NCI-H774 (cell line): ENCODE measurements around the gene BET1L.
A peak's percentile ranks its signal among the peaks of the same experiment; 100 is the strongest.

Experiments
- DNase-seq: peaks from one replicate; lab custom pipeline; 2025; lab: John Stamatoyannopoulos, UW

Gene BET1L

GRCh38 chr11:209275-210121 lies 2.3 kb upstream of the BET1L start:
- no peak for DNase-seq

- no peak for DNase-seq
These were observed 1.7 kb upstream of the BET1L start for GRCh38 chr11:208917-209260.

GRCh38 chr11:208181-208916 lies 1.1 kb upstream of the BET1L start:
- peak; percentile 64 for DNase-seq

- DNase-seq: peak; percentile 49
These were observed 623 bp upstream of the BET1L start for GRCh38 chr11:207863-208180.

- DNase-seq: no peak
These were observed 532 bp downstream of the BET1L start for GRCh38 chr11:206526-207207.

GRCh38 chr11:206002-206384 lies 1.2 kb downstream of the BET1L start:
- no peak for DNase-seq

GRCh38 chr11:205221-206001 lies 1.8 kb downstream of the BET1L start:
- DNase-seq: no peak

GRCh38 chr11:204587-205109 lies 2.6 kb downstream of the BET1L start:
- no peak for DNase-seq

GRCh38 chr11:203945-204586 lies 3.1 kb downstream of the BET1L start:
- DNase-seq: no peak

- no peak for DNase-seq
These were observed 3.9 kb downstream of the BET1L start for GRCh38 chr11:203056-203944.

GRCh38 chr11:202490-202889 lies 4.7 kb downstream of the BET1L start:
- DNase-seq: no peak

GRCh38 chr11:201966-202365 lies 5.2 kb downstream of the BET1L start:
- no peak for DNase-seq

- no peak for DNase-seq
These were observed 6.8 kb downstream of the BET1L start for GRCh38 chr11:200224-201003.

GRCh38 chr11:199782-200181 lies 7.4 kb downstream of the BET1L start:
- no peak for DNase-seq

GRCh38 chr11:199004-199581 lies 8.1 kb downstream of the BET1L start:
- DNase-seq: no peak

- DNase-seq: no peak
These were observed 8.9 kb downstream of the BET1L start for GRCh38 chr11:198236-198806.

GRCh38 chr11:197741-198235 lies 9.4 kb downstream of the BET1L start:
- DNase-seq: no peak

GRCh38 chr11:196786-197731 lies 10.1 kb downstream of the BET1L start:
- DNase-seq: no peak
